ENCODE data around the gene AP1M2.
A peak's percentile ranks its signal among the peaks of the same experiment; 100 is the strongest.

AP1M2 gene

GRCh38 chr19:10587022-10587838 lies at the start of gene AP1M2:
Gene AP1M2 (minus strand): TSS chr19:10587312. CDS start chr19:10587231, 81 bp downstream.
- no peak for DNase-seq (ENCODE audit: low spot score)

- no peak for DNase-seq (ENCODE audit: low spot score)
These were observed 49.3 kb upstream of the AP1M2 start for GRCh38 chr19:10636304-10636972.

DNA sequence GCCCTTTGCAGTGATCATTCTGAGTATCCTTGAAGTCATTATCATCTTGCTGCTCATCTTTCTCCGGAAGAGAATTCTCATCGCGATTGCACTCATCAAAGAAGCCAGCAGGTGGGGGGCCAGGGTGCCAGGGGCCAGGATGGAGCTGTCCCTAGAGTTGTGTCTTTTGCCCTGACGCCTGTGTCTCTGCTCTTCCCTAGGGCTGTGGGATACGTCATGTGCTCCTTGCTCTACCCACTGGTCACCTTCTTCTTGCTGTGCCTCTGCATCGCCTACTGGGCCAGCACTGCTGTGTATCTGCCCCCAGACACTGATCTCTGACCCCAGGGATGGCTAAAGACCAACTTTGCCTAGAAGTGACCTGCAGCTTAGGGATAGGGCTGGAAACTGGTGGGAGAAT lies 47.9 kb upstream of the AP1M2 start:
- no peak for DNase-seq (ENCODE audit: low spot score)

DNA sequence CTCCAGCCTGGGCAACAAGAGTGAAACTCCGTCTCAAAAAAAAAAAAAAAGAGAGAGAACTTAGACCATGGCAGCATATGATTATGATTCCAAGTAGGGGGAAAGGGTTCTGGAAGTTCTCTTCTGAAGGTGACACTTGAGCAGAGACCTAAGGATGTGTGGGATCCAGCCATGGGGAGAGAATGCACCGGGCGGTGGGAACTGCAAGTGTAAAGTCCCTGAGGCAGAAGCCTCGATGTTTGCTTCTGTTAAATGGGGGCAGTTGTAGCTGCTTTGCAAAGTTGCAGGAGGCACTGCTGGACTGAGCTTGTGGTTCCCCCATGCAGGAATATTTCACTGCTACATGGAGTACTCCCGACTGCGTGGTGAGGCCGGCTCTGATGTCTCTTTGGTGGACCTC lies 47.3 kb upstream of the AP1M2 start:
- DNase-seq (ENCODE audit: low spot score): no peak

DNA sequence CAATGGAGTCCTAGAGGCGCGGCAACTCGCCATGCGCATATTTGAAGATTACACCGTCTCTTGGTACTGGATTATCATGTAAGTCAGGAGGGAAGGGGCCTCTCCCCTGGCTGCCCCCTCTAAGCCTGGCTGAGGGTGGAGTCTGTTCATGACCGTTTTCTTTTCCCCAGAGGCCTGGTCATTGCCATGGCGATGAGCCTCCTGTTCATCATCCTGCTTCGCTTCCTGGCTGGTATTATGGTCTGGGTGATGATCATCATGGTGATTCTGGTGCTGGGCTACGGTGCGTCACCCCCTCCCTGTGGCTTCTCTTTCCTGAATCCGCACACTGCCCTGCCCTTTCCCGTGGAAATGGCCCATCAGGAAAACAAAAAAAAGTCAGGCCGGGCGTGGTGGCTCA lies 44.8 kb upstream of the AP1M2 start:
- no peak for DNase-seq (ENCODE audit: low spot score)

- no peak for DNase-seq (ENCODE audit: low spot score)
These were observed 38.6 kb upstream of the AP1M2 start for GRCh38 chr19:10625762-10626138.

DNA sequence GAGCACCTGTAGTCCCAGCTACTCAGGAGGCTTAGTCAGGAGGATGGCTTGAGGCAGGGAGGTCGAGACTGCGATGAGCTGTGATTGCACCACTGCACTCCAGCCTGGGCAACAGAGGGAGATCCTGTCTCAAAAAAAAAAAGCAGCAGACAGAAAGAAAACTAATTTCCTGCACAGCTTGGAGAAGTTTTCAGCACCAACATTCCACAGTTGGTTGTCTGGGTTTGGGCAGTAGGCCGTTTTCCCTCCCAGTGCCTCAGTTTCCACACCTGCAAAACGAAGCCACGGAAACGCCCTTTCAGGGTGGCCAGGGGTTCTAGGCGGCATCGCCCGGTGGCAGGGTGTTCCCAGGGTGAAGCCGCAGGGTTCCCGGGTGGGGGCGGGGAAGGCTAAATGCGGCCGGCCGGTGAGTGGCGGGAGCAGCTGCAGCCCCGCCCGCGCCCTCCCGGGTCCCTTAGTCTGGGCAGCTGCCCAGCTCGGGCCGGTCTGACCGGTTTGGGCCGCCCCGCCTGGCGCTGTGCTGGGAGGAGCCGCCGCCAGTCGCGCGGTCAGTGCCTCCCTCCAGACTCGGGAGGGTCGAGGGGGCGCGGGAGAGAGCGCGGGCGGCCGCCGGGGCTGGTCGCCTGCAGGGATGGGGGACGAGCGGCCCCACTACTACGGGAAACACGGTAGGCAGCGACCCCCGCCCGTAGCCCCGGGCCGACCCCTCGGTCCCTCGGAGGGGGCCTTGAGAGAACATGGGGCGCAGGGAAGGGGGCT lies 38.1 kb upstream of the AP1M2 start, which contains the start of gene SLC44A2:
Gene SLC44A2, plus strand, starts transcription at position 551 of the 759 bp plus-strand sequence. Its CDS starts 81 bp downstream, at position 632.
- peak; percentile 91 for DNase-seq (ENCODE audit: low spot score)

DNA sequence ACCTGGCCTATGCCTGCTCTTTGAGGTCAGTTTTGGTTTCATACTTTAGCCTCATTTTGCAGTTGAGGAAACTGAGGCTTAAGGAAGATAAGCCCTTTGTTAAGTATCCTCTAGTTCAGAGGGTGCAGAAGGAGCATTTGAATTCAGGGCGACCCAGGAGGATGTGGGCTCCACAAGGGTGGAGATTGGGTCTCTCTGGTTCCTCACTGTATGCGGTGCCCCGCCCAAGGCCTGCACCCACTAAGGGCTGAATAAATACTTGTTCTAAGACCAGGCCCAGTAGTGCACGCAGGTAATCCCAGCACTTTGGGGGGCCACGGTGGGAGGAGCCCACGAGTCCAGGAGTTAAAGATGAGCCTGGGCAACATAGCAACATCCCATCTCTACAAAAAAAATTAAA lies 37.5 kb upstream of the AP1M2 start:
- DNase-seq (ENCODE audit: low spot score): no peak

DNA sequence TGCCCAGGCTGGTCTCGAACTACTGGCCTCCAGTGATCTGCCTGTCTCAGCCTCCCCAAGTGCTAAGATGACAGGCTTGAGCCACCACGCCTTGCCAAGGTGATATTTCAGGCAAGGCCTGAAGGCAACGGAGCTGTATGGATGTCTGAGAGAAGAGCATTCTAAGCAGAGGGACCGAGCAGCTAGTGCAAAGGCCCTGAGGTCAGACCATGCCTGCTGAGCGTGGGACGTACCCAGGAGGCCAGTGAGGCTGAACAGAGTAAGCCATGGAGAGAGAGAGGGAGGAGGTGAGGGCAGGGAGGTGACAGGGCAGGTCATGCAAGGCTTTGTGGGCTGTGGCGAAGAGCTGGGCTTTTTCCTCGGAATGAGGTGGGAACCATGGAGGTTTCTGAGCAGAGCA lies 34.9 kb upstream of the AP1M2 start:
- DNase-seq (ENCODE audit: low spot score): no peak

DNA sequence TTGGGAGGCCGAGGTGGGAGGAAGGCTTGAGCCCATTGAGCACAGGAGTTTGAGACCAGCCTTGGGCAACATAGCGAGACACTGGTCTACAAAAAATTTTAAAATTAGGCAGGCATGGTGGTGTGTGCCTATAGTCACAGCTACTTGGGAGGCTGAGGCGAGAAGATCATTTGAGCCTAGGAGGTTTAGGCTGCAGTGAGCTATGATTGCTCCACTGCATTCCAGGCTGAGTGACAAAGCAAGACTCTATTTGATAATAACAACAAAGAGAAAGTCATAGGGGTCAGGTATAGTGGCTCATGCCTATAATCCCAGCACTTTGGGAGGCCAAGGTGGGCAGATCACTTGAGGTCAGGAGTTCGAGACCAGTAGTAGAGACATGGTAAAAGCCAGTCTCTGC lies 33.7 kb upstream of the AP1M2 start:
- DNase-seq (ENCODE audit: low spot score): no peak

DNA sequence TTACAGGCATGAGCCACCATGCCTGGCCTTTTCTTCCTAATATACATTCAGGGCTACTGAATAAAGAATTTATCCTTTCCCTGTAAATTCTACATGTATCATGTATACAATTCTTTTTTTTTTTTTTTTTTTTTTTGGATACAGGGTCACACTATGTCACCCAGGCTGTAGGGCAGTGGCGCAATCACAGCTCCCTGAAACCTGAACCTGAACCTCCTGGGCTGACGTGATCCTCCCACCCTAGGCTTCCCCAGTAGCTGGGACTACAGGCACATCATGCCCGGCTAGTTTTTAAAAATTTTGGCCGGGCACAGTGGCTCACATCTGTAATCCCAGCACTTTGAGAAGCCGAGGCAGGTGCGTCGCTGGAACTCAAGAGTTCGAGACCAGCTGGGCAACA lies 31.7 kb upstream of the AP1M2 start:
- DNase-seq (ENCODE audit: low spot score): no peak

GRCh38 chr19:10617409-10618121 lies 30.5 kb upstream of the AP1M2 start:
- DNase-seq (ENCODE audit: low spot score): no peak

- DNase-seq (ENCODE audit: low spot score): no peak
These were observed 28.4 kb upstream of the AP1M2 start for GRCh38 chr19:10615429-10616023.

GRCh38 chr19:10612499-10613119 lies 25.5 kb upstream of the AP1M2 start:
- DNase-seq (ENCODE audit: low spot score): no peak

DNA sequence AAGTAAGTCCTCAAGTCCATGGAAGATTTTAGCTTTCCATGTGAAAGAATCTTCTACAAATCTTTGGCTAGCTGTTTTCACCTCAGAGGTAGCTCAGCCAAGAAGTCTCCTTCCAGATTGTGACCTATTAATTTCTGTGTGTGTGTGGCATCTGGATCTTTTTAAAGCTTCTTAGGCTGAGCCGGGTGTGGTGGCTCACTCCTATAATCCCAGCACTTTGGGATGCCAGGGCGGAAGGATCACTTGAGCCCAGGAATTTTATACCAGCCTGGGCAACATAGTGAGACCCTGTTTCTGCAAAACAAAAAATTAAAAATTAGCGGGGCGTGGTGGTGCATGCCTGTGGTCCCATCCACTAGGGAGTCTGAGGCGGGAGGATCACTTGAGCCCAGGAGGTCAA lies 24.8 kb upstream of the AP1M2 start:
- DNase-seq (ENCODE audit: low spot score): no peak

- no peak for DNase-seq (ENCODE audit: low spot score)
These were observed 17.4 kb upstream of the AP1M2 start for GRCh38 chr19:10604460-10604980.

- no peak for DNase-seq (ENCODE audit: low spot score)
These were observed 16.9 kb upstream of the AP1M2 start for GRCh38 chr19:10603873-10604459.

GRCh38 chr19:10603084-10603872 lies 16.2 kb upstream of the AP1M2 start:
- no peak for DNase-seq (ENCODE audit: low spot score)

DNA sequence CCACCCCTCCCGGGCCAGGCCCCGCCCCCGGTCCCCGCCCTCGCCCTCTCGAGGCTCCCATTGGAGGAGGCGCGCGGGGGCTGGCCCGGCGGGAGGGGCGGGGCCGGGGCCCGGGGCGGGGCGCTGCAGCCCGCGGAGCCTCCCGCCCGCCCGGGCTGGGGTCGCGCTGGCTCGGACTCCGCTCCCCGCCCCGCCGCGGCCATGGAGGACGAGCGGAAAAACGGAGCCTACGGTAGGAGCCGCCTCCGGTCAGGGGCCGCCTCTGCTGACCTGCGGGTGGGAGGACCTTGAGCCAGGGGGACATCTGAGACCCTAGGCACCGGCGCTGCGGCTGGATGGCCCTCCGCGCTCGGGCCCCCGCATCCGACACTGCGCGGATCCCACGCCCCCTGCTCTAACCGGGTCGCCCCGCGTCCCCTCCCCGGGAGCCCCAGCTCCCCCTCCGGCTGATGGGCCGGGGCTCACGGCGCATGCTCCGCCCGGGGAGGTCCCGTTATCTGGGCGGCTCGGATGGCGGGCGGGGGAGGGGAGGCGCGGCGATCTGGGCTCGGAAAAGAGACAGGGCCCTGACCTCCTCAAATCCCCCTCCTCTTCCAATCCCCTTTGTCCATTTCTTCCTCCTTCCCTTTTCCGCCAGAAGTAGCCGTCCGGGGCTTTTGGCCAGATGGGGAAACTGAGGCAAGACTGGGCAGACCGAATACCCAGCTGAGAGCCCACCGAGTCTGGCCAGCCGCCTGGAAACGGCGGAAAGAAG lies 15.4 kb upstream of the AP1M2 start:
- DNase-seq (ENCODE audit: low spot score): peak; percentile 89

All from left forelimb (tissue), 1 donor.